Stomach (tissue), 9 donors: ENCODE results near the gene HOXD3. TPM values are rescaled to one million over a fixed set of nuclear protein-coding genes. Genes with fewer than 3 reads are reported as not detected.

Experiments used
- DNase-seq, 2 donors: peaks; one replicate each; pipeline versions ENCODE4 v3.0.0 to v3.0.0-alpha.2; 2013 to 2019
- H3K27ac ChIP-seq, 5 donors: fragments of 200-600 bp in 4 of 5; sonication (generic) in 4 of 5; one replicate each; pipeline ENCODE4 v1.5.1; 2013 to 2019; ENCODE audit warnings: mild to moderate bottlenecking in 1 of 5, moderate library complexity in 1 of 5
- H3K27me3 ChIP-seq, 3 donors: fragments of 200-600 bp; sonication (generic); one replicate each; pipeline ENCODE4 v1.5.1; 2017 to 2019; ENCODE audit warnings: mixed run types in 1 of 3
- H3K36me3 ChIP-seq, 4 donors: fragments of 200-600 bp; sonication (generic); 1 replicate in 3 of 4; 2 replicates in 1 of 4; pipeline ENCODE4 v1.5.1; 2016 to 2019
- H3K4me1 ChIP-seq, 4 donors: fragments of 200-600 bp; sonication (generic); one replicate each; pipeline ENCODE4 v1.5.1; 2016 to 2019
- H3K4me3 ChIP-seq, 4 donors: fragments of 200-600 bp; sonication (generic) in 3 of 4; one replicate each; pipeline ENCODE4 v1.5.1; 2016 to 2019; ENCODE audit warnings: mild to moderate bottlenecking in 1 of 4
- H3K9me3 ChIP-seq, 4 donors: fragments of 200-600 bp; sonication (generic); one replicate each; pipeline ENCODE4 v1.5.1; 2016 to 2019
- EP300 ChIP-seq: sonication (generic); formaldehyde crosslinking; IDR thresholded peaks from one replicate; pipeline ENCODE4 v1.6.1; 2017; ENCODE audit warnings: antibody characterized with exemption
- POLR2A ChIP-seq, 4 donors: fragments of 450-650 bp; IDR thresholded peaks; one replicate each; pipeline ENCODE4 v1.6.1; 2016; ENCODE audit warnings: antibody characterized with exemption in 4 of 4, control low read depth in 2 of 4, mild to moderate bottlenecking in 1 of 4, moderate library complexity in 1 of 4
- POLR2AphosphoS5 ChIP-seq, 3 donors: sonication (generic); formaldehyde crosslinking; IDR thresholded peaks; one replicate each; pipeline ENCODE4 v1.6.1; 2016; ENCODE audit warnings: antibody characterized with exemption in 3 of 3
- WGBS, 5 donors: extraction: QIAGEN DNeasy Blood & Tissue Kit in 3 of 5; methylation state at CpG; one replicate each; pipeline versions ENCODE4 v1.1.5 to v1.1.7; 2013 to 2018; 5-methylcytosine and 5-hydroxymethylcytosine counted together
- intact Hi-C: fragments of 100-400 bp; cut with DNase I; formaldehyde crosslinking; loops from one replicate; pipeline ENCODE4 v1.15.1; 2023; ENCODE audit warnings: low total_unique reads
- polyA plus RNA-seq, 3 donors: library from polyadenylated mRNA; stranded (reverse); fragments of 200-250 nt; gene quantifications; one replicate each; pipeline ENCODE4 v1.2.3, GENCODE V29; 2013
- total RNA-seq, 5 donors: library from RNA; depleted of rRNA; stranded (reverse); fragments of >200 nt; gene quantifications; one replicate each; pipeline versions ENCODE4 v1.1.0 to v1.2.3, GENCODE V29; 2014 to 2016
- TF ChIP-seq, protein P1 (sequence below), 7 experiments: fragments of 450-650 bp in 4 of 7; fragments of 200-600 bp in 3 of 7; sonication (generic) in 3 of 7; IDR thresholded peaks; one replicate each; pipeline ENCODE4 v1.5.1; 2016 to 2019; ENCODE audit warnings: antibody characterized with exemption in 7 of 7, control low read depth in 2 of 7, mild to moderate bottlenecking in 1 of 7
- donor health status: healthy with polysubstance abuse.
- donor health status: Bipolar disorder and iron deficiency.
- donor health status: healthy.

Gene HOXD3
- total and polyA plus RNA-seq, 8 donors = 0.44 to 11.0 (median 2.0) TPM; not detected in 2

DNA sequence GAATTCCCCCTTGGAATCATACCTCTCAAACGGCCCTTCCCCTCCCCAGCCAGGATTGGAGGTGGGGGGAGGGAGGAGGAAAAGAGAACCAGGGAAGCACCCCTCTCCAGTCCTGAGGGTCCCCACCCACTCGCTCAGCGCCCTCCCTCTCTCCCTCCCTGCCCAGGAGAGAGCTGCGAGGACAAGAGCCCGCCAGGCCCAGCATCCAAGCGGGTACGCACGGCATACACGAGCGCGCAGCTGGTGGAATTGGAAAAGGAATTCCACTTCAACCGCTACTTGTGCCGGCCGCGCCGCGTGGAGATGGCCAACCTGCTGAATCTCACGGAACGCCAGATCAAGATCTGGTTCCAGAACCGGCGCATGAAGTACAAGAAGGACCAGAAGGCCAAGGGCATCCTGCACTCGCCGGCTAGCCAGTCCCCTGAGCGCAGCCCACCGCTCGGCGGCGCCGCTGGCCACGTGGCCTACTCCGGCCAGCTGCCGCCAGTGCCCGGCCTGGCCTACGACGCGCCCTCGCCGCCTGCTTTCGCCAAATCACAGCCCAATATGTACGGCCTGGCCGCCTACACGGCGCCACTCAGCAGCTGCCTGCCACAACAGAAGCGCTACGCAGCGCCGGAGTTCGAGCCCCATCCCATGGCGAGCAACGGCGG, 14.4 kb downstream of the HOXD3 start:
- no peak overlapping the region for H3K27ac ChIP-seq
- 12 to 25% (median 13%) methylated on average over 4 to 51 of the region's 51 CpGs for WGBS, 5 donors
- no peak overlapping the region for H3K4me3 ChIP-seq
- intact Hi-C loops = no loop called here
- TF ChIP-seq EP300 = no peak
- peak in 1 of 2 donors; percentile 55 for DNase-seq
- H3K4me1 ChIP-seq = peaks cover 3 to 26% (median 20%) of the 10 kb centered on the region in 4 donors
- H3K9me3 ChIP-seq = peaks cover 0 to 15% (median 0%) of the 10 kb centered on the region in 4 donors
- H3K27me3 ChIP-seq = peaks cover 32 to 100% (median 87%) of the 10 kb centered on the region in 3 donors
- H3K36me3 ChIP-seq = no peaks in the 10 kb centered on the region

DNA sequence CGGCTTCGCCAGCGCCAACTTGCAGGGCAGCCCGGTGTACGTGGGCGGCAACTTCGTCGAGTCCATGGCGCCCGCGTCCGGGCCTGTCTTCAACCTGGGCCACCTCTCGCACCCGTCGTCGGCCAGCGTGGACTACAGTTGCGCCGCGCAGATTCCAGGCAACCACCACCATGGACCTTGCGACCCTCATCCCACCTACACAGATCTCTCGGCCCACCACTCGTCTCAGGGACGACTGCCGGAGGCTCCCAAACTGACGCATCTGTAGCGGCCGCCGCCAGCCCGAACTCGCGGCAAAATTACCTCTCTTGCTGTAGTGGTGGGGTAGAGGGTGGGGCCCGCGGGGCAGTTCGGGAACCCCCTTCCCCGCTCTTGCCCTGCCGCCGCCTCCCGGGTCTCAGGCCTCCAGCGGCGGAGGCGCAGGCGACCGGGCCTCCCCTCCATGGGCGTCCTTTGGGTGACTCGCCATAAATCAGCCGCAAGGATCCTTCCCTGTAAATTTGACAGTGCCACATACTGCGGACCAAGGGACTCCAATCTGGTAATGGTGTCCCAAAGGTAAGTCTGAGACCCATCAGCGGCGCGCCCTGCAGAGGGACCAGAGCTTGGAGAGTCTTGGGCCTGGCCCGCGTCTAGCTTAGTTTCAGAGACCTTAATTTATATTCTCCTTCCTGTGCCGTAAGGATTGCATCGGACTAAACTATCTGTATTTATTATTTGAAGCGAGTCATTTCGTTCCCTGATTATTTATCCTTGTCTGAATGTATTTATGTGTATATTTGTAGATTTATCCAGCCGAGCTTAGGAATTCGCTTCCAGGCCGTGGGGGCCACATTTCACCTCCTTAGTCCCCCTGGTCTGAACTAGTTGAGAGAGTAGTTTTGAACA, 15.1 kb downstream of the HOXD3 start:
- no peaks in the 10 kb centered on the region for H3K36me3 ChIP-seq
- H3K4me1 ChIP-seq = peaks cover 3 to 26% (median 20%) of the 10 kb centered on the region in 4 donors
- no peak for DNase-seq
- peaks cover 32 to 100% (median 82%) of the 10 kb centered on the region in 3 donors for H3K27me3 ChIP-seq
- no peak overlapping the region for H3K27ac ChIP-seq
- intact Hi-C loops = no loop called here
- WGBS, 5 donors = 11 to 30% (median 16%) methylated on average over 46 to 60 of the region's 60 CpGs
- TF ChIP-seq EP300 (no peak), POLR2A (IDR thresholded peaks at IDR 0.05) (no peak), POLR2AphosphoS5 (IDR thresholded peaks at IDR 0.05) (no peak)
- TF ChIP-seq, protein P1, sequence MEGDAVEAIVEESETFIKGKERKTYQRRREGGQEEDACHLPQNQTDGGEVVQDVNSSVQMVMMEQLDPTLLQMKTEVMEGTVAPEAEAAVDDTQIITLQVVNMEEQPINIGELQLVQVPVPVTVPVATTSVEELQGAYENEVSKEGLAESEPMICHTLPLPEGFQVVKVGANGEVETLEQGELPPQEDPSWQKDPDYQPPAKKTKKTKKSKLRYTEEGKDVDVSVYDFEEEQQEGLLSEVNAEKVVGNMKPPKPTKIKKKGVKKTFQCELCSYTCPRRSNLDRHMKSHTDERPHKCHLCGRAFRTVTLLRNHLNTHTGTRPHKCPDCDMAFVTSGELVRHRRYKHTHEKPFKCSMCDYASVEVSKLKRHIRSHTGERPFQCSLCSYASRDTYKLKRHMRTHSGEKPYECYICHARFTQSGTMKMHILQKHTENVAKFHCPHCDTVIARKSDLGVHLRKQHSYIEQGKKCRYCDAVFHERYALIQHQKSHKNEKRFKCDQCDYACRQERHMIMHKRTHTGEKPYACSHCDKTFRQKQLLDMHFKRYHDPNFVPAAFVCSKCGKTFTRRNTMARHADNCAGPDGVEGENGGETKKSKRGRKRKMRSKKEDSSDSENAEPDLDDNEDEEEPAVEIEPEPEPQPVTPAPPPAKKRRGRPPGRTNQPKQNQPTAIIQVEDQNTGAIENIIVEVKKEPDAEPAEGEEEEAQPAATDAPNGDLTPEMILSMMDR (IDR thresholded peaks at IDR 0.05) = no peak
- H3K9me3 ChIP-seq = peaks cover 0 to 15% (median 0%) of the 10 kb centered on the region in 4 donors
- H3K4me3 ChIP-seq = no peak overlapping the region

DNA sequence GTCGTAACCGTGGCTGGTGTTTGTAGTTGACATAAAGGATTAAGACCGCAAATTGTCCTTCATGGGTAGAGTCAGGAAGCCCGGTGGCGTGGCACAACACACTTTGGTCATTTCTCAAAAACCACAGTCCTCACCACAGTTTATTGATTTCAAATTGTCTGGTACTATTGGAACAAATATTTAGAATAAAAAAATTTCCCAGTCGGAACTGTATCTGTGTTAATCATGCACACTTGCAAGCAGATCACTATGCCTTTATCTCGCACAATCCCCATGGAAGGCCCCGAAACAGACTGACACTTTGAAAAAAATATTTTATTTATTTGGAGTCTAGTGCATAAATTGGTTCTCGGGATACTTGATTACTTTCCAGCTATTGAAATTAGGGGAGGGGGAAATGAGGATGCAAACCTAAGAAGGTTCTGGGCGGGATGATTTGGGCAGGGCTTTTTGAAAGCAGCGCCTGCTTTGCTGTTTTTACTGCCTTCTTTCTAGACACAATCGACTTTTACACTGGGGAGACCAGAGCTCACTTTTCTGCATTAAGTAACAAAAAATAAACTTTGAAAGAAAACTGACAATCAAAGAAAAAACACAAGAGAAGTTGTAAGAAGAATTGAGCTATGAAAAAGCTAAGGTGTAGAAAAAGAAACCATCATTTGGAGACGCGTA, 15.9 kb downstream of the HOXD3 start:
- H3K27ac ChIP-seq = no peak overlapping the region
- WGBS, 5 donors = 23 to 34% (median 28%) methylated on average over 14 of the region's 14 CpGs
- peaks cover 0 to 15% (median 0%) of the 10 kb centered on the region in 4 donors for H3K9me3 ChIP-seq
- intact Hi-C loops = no loop called here
- no peak overlapping the region for H3K4me3 ChIP-seq
- H3K36me3 ChIP-seq = no peaks in the 10 kb centered on the region
- no peak for DNase-seq
- peaks cover 32 to 100% (median 85%) of the 10 kb centered on the region in 3 donors for H3K27me3 ChIP-seq
- H3K4me1 ChIP-seq = peaks cover 3 to 30% (median 23%) of the 10 kb centered on the region in 4 donors
- TF ChIP-seq, protein P1 (IDR thresholded peaks at IDR 0.05) = no peak
- no peak for TF ChIP-seq EP300
- no peak for TF ChIP-seq POLR2AphosphoS5 (IDR thresholded peaks at IDR 0.05)
- TF ChIP-seq POLR2A (IDR thresholded peaks at IDR 0.05) = no peak

DNA sequence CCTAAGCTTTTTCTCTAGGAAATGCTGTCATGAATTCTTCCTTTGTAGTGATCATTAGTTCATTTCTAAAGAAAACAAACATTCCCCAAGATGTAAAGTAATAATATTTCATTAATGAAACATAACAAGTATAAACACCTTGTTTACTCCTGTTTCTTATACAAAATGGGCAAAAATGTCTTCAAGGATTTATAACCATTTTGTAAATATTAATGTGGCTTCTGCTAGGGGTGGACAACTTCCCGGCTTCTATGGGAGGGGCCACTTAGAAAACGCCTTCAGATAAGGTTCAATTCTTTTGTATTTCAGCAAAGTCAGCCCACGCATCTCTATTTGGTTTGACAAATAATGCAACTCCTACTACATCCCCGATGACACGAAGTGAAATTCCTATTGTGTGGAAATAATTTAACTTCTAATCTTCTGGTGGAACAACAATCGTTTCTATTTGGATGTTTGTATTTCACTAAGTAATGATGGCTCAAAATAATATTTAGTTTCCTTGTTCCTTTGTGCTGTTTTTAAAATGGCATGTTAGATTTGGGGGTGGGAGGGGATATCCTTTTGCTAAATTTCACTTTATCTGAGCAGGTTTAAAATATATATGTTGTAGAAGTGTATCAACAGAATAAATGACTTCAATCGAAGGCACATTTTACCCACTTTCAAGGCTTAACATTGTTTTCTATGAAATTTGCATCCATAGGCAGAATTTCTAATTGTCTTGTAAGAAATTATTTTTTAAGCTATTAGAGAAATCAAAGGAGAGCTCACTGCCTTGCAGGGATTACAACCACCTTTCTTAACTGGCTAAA, 16.7 kb downstream of the HOXD3 start:
- 10 to 19% (median 11%) methylated on average over 7 of the region's 7 CpGs for WGBS, 5 donors
- Histone ChIP-seq H3K36me3 (no peaks in the 10 kb centered on the region), H3K27ac (no peak overlapping the region), H3K4me1 (peaks cover 3 to 38% (median 27%) of the 10 kb centered on the region in 4 donors), H3K27me3 (peaks cover 36 to 100% (median 86%) of the 10 kb centered on the region in 3 donors), H3K9me3 (peaks cover 0 to 15% (median 0%) of the 10 kb centered on the region in 4 donors), H3K4me3 (no peak overlapping the region)
- no peak for DNase-seq
- TF ChIP-seq, protein P1 (IDR thresholded peaks at IDR 0.05) = no peak
- no peak for TF ChIP-seq POLR2A (IDR thresholded peaks at IDR 0.05)
- TF ChIP-seq EP300 = no peak
- TF ChIP-seq POLR2AphosphoS5 (IDR thresholded peaks at IDR 0.05) = no peak
- intact Hi-C loops = no loop called here
